A549 treated with AZD2906 at 1 μM for 4 hours (cell line): ENCODE results near the gene NPTN. TPM values are rescaled to one million over a fixed set of nuclear protein-coding genes. Genes with fewer than 3 reads are reported as not detected.

ENCODE experiments used
- total RNA-seq: library from RNA; stranded (reverse); fragments of 200-300 nt; extraction: Qiagen RNA extraction; gene quantifications from 5 replicates; pipeline ENCODE4 v1.2.3, GENCODE V29; 2022

NPTN gene
- 180 to 207 TPM (median 199 TPM) in 5 replicates for total RNA-seq

DNA sequence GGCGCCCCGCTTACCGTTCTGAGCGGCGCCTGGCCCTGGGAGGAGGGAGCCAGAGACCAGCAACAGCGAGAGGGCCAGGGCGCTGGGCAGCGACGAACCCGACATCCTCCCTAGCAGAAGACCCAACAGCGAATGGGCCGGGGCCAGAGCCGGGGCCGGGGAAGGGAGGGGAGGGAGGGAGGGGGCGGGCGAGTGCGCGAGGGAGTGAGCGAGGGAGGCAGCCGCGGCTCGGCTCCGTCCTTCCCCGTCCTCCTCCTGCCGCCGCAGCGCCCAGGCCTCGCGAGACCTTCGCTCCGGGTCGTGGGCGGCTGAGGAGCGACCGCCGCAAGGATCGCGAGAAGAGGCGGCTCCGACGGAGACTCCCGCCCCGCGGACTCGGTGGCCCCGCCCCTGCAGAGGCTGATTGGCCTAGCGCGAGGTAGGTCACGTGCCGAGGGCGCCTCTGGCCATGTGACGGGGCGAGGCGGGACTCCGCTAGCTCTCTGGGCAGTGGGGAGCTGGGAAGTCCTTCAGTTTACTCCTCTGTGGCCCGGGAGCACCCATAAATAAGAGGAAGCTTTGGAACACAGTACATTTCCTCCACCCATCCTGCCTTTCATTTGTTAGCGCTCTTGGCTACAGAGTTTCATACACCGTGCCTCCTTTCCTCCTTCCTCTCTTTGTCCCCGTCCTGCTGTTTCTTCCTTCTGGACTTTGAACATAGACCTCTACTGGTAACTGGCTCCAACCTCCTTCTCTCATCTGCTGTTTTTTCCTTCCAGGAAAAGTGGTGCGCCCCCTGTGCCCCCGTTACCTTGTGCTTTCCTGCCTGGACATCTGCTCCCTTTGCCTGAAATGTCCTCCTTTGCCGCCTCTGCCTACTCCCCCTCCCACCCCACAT, at the start of gene NPTN:
NPTN (minus strand) TSS at position 279 of the 880 bp plus-strand sequence; CDS start at position 105, 174 bp downstream.

Other genes starting within 250 kb of the NPTN start
- not detected in 5 replicates for gene REC114, start 190.2 kb downstream of the NPTN start, total RNA-seq
- 63.7 to 76.9 TPM (median 75.0 TPM) in 5 replicates for gene CD276, start 51.0 kb upstream of the NPTN start, total RNA-seq
- gene INSYN1, start 120.0 kb upstream of the NPTN start, total RNA-seq: 1.9 to 3.2 TPM (median 2.4 TPM) in 5 replicates
- not detected in 5 replicates for gene TBC1D21, start 240.2 kb upstream of the NPTN start, total RNA-seq